GM18507 (cell line): Measurements from ENCODE around the gene UBAP2.

ENCODE experiments used
- DNase-seq: peaks from one replicate; pipeline ENCODE4 v3.0.0; 2011; ENCODE audit warnings: low read depth; ENCODE audit not compliant: insufficient read length; ENCODE audit errors: extremely low spot score
- FAIRE-seq: peaks from 2 replicates; lab custom pipeline; 2011; peaks lifted over from hg19 to GRCh38; lab: Jason Lieb, UNC

Gene UBAP2

GRCh38 chr9:33893861-33894260 is 154.8 kb downstream of the UBAP2 start:
- FAIRE-seq, result no peak
- no peak for DNase-seq

DNA sequence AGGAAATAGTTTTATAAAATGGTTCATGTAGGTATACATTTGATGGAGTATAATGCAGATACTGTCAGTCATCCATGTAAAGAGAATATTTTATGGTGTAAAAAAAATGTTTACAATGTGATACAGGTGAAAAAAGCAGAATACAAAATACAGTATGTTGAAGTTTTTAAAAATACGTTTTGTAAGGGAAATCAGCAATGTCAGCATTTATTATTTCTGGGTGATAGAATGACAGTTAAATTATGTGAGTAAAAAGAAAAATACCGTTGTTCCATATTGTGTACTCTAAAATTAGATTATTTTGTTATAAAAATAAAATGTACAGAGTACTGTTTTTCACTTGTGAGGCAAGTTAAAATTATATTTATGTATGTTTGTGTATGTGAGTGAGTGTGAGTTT is 162.7 kb downstream of the UBAP2 start:
- no peak for DNase-seq
- FAIRE-seq, result no peak

GRCh38 chr9:33884856-33885701 is 163.6 kb downstream of the UBAP2 start:
- no peak for DNase-seq
- peak; percentile 39 for FAIRE-seq

DNA sequence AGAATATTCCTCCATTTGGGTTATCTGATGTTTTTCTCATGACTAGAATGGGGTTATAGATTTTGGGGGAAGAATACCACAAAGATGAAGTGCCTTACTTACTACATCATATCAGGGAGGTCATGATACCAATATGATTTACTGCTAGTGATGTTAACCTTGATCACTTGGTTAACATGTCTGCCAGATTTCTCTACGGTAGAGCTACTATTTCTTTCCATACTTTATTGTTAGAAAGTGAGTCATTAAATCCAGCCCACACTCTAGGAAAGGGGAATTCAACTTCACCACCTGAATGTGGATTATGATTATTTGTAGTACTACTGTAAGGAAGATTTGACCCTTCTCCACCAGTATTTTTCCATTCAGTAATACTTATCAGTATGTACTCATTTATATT is 167.1 kb downstream of the UBAP2 start:
- FAIRE-seq (no peak), DNase-seq (no peak)

DNA sequence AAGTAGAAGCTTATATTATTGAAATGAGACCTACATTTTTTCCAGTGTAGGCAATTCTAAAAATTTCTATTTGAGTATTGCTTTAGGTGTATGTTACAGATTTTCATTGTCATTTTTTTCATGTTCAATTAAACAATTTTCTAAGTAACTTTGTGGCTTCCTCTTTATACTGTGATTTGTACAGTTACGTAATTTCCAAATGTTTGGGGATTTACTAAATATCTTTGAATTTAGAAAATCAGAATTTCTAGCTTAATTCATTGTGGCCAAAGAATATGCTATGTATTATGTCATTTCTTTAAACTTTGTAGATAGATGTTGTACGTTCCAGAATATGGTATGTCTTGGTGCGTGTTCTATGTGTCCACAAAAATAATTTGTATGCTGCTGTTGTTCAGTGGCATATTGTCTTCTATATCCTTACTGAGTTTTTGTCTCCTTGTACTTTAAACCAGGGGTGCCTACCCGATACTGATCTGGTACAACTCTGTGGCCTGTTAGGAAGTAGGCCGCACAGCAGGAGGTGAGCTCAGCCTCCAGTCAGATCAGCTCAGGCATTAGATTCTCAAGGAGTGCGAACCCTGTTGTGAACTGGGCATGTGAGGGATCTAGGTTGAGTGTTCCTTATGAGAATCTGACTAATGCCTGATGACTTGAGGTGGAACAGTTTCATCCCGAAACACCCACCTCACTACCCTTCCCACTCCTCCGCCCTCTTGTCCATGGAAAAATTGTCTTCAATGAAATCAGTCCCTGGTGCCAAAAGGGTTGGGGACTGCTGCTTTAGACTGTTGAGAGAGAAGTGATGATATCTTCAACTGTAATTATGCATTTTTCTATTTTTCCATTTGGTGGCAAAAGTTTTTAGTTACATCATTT is 168.2 kb downstream of the UBAP2 start:
- DNase-seq (no peak), FAIRE-seq (no peak)

DNA sequence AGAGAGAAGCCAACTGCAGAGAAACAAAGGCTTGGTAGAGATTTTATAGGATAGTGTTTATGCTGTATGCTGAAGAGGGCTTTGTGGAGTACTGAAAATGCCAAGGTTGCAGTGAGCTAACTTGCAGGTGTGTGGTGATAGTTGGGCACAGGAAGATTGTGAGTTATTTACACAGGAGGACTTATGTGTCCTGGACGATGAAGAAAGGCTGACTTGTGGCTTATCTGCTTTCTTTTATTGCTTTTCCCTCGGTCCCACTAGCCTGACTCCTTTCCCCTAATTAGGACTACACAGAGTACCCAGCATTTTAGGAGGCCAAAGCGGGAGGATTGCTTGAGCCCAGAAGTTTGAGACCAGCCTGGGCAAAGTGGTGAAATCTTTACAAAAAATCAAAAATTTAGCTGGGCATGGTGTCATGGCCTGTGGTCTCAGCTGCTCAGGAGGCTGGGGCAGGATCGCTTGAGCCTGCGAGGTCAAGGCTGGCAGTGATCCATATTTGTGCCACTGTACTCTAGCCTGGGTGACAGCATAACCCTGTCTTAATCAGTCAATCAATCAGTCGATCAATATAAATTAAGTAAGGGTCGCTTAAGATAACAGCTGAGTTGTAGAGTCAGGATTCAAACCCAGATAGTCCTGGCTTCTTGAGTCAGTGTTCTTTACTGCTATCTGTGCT is 169.9 kb downstream of the UBAP2 start:
- no peak for DNase-seq
- no peak for FAIRE-seq

GRCh38 chr9:33877727-33878489 is 170.8 kb downstream of the UBAP2 start:
- DNase-seq (no peak), FAIRE-seq (no peak)
